ENCODE data around the gene DDX1. TPM values are rescaled to one million over a fixed set of nuclear protein-coding genes. Genes with fewer than 3 reads are reported as not detected.
"Not testable (repeated sequence)": the region's sequence is repeated elsewhere in the genome, so short reads cannot be mapped to it uniquely, and the experiment has no call there.

DDX1 gene
- total RNA-seq, 1 experiment from 2014 or later: 193 TPM

GRCh38 chr2:15607709-15608391 lies 16.2 kb downstream of the DDX1 start:
- no peak for DNase-seq (ENCODE audit: low read depth, low spot score)
- in situ Hi-C loops (cut with HindIII; ENCODE audit: low pct_unique_long_range_greater_than_20kb, low sequenced_read_pairs): no loop called here

- in situ Hi-C loops (cut with HindIII; ENCODE audit: low pct_unique_long_range_greater_than_20kb, low sequenced_read_pairs): no loop called here
- DNase-seq (ENCODE audit: low read depth, low spot score): no peak
Observed at GRCh38 chr2:15608392-15608761, 16.7 kb downstream of the DDX1 start.

GRCh38 chr2:15609341-15610042 lies 17.8 kb downstream of the DDX1 start:
- in situ Hi-C loops (cut with HindIII; ENCODE audit: low pct_unique_long_range_greater_than_20kb, low sequenced_read_pairs): no loop called here
- DNase-seq (ENCODE audit: low read depth, low spot score): no peak

- in situ Hi-C loops (cut with HindIII; ENCODE audit: low pct_unique_long_range_greater_than_20kb, low sequenced_read_pairs): no loop called here
- DNase-seq (ENCODE audit: low read depth, low spot score): no peak
Observed at GRCh38 chr2:15610430-15610952, 18.8 kb downstream of the DDX1 start.

GRCh38 chr2:15612101-15612500 lies 20.4 kb downstream of the DDX1 start:
- in situ Hi-C loops (cut with HindIII; ENCODE audit: low pct_unique_long_range_greater_than_20kb, low sequenced_read_pairs): not testable (repeated sequence)

GRCh38 chr2:15613736-15614429 lies 22.2 kb downstream of the DDX1 start:
- no peak for DNase-seq (ENCODE audit: low read depth, low spot score)
- in situ Hi-C loops (cut with HindIII; ENCODE audit: low pct_unique_long_range_greater_than_20kb, low sequenced_read_pairs): no loop called here

More at GRCh38 chr2:15612101-15612500, 20.4 kb downstream of the DDX1 start:
- DNase-seq (ENCODE audit: low read depth, low spot score): not testable (repeated sequence)

GRCh38 chr2:15614545-15615300 lies 23.1 kb downstream of the DDX1 start:
- no peak for DNase-seq (ENCODE audit: low read depth, low spot score)
- in situ Hi-C loops (cut with HindIII; ENCODE audit: low pct_unique_long_range_greater_than_20kb, low sequenced_read_pairs): no loop called here

GRCh38 chr2:15615301-15615920 lies 23.7 kb downstream of the DDX1 start:
- in situ Hi-C loops (cut with HindIII; ENCODE audit: low pct_unique_long_range_greater_than_20kb, low sequenced_read_pairs): no loop called here
- no peak for DNase-seq (ENCODE audit: low read depth, low spot score)

- no peak for DNase-seq (ENCODE audit: low read depth, low spot score)
- in situ Hi-C loops (cut with HindIII; ENCODE audit: low pct_unique_long_range_greater_than_20kb, low sequenced_read_pairs): no loop called here
Observed at GRCh38 chr2:15616429-15616828, 24.8 kb downstream of the DDX1 start.

- no peak for DNase-seq (ENCODE audit: low read depth, low spot score)
- in situ Hi-C loops (cut with HindIII; ENCODE audit: low pct_unique_long_range_greater_than_20kb, low sequenced_read_pairs): no loop called here
Observed at GRCh38 chr2:15616850-15617777, 25.4 kb downstream of the DDX1 start.

GRCh38 chr2:15617778-15618448 lies 26.2 kb downstream of the DDX1 start:
- in situ Hi-C loops (cut with HindIII; ENCODE audit: low pct_unique_long_range_greater_than_20kb, low sequenced_read_pairs): no loop called here
- no peak for DNase-seq (ENCODE audit: low read depth, low spot score)

GRCh38 chr2:15618449-15618855 lies 26.8 kb downstream of the DDX1 start:
- in situ Hi-C loops (cut with HindIII; ENCODE audit: low pct_unique_long_range_greater_than_20kb, low sequenced_read_pairs): no loop called here
- no peak for DNase-seq (ENCODE audit: low read depth, low spot score)

- in situ Hi-C loops (cut with HindIII; ENCODE audit: low pct_unique_long_range_greater_than_20kb, low sequenced_read_pairs): no loop called here
- DNase-seq (ENCODE audit: low read depth, low spot score): no peak
Observed at GRCh38 chr2:15619076-15619475, 27.4 kb downstream of the DDX1 start.

- in situ Hi-C loops (cut with HindIII; ENCODE audit: low pct_unique_long_range_greater_than_20kb, low sequenced_read_pairs): no loop called here
- no peak for DNase-seq (ENCODE audit: low read depth, low spot score)
Observed at GRCh38 chr2:15619510-15619909, 27.8 kb downstream of the DDX1 start.

GRCh38 chr2:15619938-15620337 lies 28.3 kb downstream of the DDX1 start:
- DNase-seq (ENCODE audit: low read depth, low spot score): no peak
- in situ Hi-C loops (cut with HindIII; ENCODE audit: low pct_unique_long_range_greater_than_20kb, low sequenced_read_pairs): no loop called here

- no peak for DNase-seq (ENCODE audit: low read depth, low spot score)
- in situ Hi-C loops (cut with HindIII; ENCODE audit: low pct_unique_long_range_greater_than_20kb, low sequenced_read_pairs): no loop called here
Observed at GRCh38 chr2:15620340-15620739, 28.7 kb downstream of the DDX1 start.

All from SK-MEL-5 (cell line).